ENCODE data around the gene NT5C1A.
A peak's percentile ranks its signal among the peaks of the same experiment; 100 is the strongest.

NT5C1A gene

DNA sequence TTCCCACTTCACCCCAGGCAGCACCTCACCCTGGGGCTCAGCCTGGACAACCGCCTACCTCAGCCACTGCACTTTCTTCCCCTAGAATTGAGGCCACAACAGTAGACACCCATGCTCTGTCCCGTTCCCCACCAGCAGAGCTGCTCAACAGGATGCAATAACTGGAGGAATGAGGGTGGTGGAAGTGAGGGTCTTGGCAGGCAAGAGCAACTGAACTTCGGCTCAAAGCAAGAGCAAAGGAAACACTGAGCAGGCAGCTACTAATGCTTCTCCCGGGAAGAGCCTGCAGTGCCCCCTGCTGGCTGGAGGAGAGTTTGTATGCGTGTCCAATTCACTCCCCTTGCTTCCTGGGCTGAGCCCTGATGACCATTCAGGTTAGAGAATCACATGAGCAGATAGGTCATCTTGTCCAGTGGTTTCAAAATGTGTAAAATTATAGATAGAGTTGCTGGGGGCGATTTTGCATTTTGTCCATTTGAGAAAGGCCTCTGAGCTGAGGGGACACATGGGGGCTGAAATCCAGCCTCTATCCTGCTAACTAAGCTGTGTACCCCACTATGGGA, 13.9 kb downstream of the NT5C1A start:
- peak; percentile 81 for DNase-seq (ENCODE audit: extremely low spot score)
- CTCF ChIA-PET, result interaction anchor here (0.5 to 5.0 kb wide), 24 partner anchors 9 to 503 kb away, joined by 3 to 79 read pairs (median 4); partner anchors contain the start of genes HPCAL4 and NT5C1A
- POLR2A ChIA-PET, result interaction anchor here (0.9 to 4.0 kb wide), 4 partner anchors 9 to 52 kb away, joined by 3 to 34 read pairs (median 4); partner anchors contain the start of gene NT5C1A
- TF ChIP-seq ARNT (IDR thresholded peaks at IDR 0.05) (no peak), LEF1 (IDR thresholded peaks at IDR 0.05; ENCODE audit: borderline replicate concordance) (no peak)

DNA sequence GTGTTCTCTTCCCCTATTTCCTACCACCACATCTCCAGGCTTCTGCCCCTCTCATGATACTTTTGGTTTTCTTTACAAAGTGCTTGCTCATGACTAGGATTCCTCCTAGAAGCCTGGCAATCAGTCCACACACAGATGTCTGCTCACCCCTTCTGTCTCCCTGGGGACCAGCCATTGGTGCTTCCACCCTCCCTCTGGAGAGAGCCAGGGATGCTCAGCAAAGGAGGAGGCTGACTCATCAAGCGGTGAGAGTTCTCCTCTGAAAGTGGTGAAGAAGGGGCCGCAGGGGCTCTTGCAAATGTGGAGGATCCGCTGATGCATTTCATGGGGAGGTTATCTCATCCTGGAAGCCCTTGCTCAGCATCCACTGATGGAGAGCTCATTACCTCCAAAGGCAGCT, 14.5 kb downstream of the NT5C1A start:
- ChIA-PET POLR2A (interaction anchor here (0.9 to 4.0 kb wide), 3 partner anchors 9 to 51 kb away, joined by 3 to 34 read pairs (median 4); partner anchors contain the start of gene NT5C1A), CTCF (interaction anchor here (0.5 to 5.0 kb wide), 22 partner anchors 9 to 502 kb away, joined by 3 to 79 read pairs (median 4); partner anchors contain the start of genes HPCAL4 and NT5C1A)
- DNase-seq (ENCODE audit: extremely low spot score), result no peak
- TF ChIP-seq, protein P1, sequence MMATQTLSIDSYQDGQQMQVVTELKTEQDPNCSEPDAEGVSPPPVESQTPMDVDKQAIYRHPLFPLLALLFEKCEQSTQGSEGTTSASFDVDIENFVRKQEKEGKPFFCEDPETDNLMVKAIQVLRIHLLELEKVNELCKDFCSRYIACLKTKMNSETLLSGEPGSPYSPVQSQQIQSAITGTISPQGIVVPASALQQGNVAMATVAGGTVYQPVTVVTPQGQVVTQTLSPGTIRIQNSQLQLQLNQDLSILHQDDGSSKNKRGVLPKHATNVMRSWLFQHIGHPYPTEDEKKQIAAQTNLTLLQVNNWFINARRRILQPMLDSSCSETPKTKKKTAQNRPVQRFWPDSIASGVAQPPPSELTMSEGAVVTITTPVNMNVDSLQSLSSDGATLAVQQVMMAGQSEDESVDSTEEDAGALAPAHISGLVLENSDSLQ (IDR thresholded peaks at IDR 0.05), result no peak
- TF ChIP-seq ELF4 (IDR thresholded peaks at IDR 0.05) (no peak), SP1 (IDR thresholded peaks at IDR 0.05) (no peak), HDGF (IDR thresholded peaks at IDR 0.05; ENCODE audit: borderline replicate concordance) (no peak), SUZ12 (IDR thresholded peaks at IDR 0.05) (no peak), FOXA1 (IDR thresholded peaks at IDR 0.05) (no peak), L3MBTL2 (conservative IDR thresholded peaks at IDR 0.05) (no peak), FOXK2 (IDR thresholded peaks at IDR 0.05) (no peak), ZNF384 (IDR thresholded peaks at IDR 0.05) (no peak), NFRKB (IDR thresholded peaks at IDR 0.05) (no peak), BHLHE40 (IDR thresholded peaks at IDR 0.05; ENCODE audit: borderline replicate concordance) (no peak), CTBP1 (IDR thresholded peaks at IDR 0.05; ENCODE audit: borderline replicate concordance) (no peak), LEF1 (IDR thresholded peaks at IDR 0.05; ENCODE audit: borderline replicate concordance) (no peak), ARNT (IDR thresholded peaks at IDR 0.05) (no peak), TARDBP (IDR thresholded peaks at IDR 0.05) (no peak), FOXM1 (IDR thresholded peaks at IDR 0.05; ENCODE audit: borderline replicate concordance) (no peak)

DNA sequence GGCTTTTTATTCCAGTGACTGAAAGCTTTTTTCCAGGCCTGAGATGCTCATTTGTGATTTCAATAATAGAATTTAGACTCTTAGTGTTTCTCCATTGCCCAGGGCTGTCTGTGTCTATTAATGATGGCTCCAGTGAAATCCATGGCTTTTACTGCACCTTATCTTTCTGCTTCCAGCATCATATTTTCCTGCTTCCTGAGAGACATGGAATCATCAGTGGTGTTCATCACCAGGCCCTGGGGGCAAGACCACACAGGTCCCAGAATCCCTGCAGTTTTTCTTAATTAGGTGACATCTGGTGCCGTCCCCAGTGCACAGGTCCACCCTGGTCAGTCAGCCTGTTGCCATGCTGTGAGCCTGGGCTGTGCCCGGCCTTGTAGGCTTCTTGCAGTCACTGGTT, 15.5 kb downstream of the NT5C1A start:
- CTCF ChIA-PET, result interaction anchor here (0.6 to 5.0 kb wide), 2 partner anchors 15 to 368 kb away, joined by 3 to 79 read pairs; partner anchors contain the start of gene NT5C1A

DNA sequence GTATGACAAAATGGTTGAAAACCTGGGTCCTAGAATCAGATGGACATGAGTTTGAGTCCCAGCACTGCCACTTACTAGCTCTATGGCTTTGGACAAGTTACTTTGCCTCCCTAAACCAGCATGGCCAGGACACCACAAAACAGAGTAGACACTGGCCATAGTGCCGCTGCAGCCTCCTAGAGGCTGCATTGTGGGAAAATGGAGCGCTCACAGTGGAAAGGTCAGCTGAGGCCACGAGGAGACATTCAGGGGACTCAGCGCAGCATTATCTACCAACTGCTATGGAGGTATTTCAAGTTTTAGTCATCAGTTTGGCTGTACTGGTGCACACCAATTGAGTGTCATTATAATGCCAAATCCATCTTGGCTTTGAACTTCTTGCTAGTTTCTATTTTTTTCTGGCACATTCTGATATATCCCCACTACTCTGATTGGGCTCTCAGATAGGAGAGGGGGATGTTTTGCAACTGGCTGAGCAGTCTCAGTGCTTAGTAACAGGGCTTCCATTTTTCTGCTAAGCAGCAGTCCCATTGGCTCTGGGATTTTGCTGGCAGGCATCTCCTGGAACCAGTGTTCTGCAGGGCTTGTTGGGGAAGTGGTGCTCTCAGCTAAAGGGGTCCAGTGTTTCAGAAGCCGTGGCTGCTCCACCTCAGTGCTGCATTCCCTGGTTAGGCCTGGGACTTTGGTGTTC, 16.2 kb downstream of the NT5C1A start:
- ChIA-PET CTCF (interaction anchor here (0.9 kb wide), 1 partner anchor 50 kb away, joined by 5 read pairs; no protein-coding TSS in a partner anchor), POLR2A (no interaction called here)
- no peak for DNase-seq (ENCODE audit: extremely low spot score)
- TF ChIP-seq ELF4 (IDR thresholded peaks at IDR 0.05) (no peak), BHLHE40 (IDR thresholded peaks at IDR 0.05; ENCODE audit: borderline replicate concordance) (no peak), NFRKB (IDR thresholded peaks at IDR 0.05) (no peak), CTBP1 (IDR thresholded peaks at IDR 0.05; ENCODE audit: borderline replicate concordance) (no peak), SUZ12 (IDR thresholded peaks at IDR 0.05) (no peak), FOXA1 (IDR thresholded peaks at IDR 0.05) (no peak), SP1 (IDR thresholded peaks at IDR 0.05) (no peak), ARNT (IDR thresholded peaks at IDR 0.05) (no peak), FOXK2 (IDR thresholded peaks at IDR 0.05) (no peak), HDGF (IDR thresholded peaks at IDR 0.05; ENCODE audit: borderline replicate concordance) (no peak), L3MBTL2 (conservative IDR thresholded peaks at IDR 0.05) (no peak), LEF1 (IDR thresholded peaks at IDR 0.05; ENCODE audit: borderline replicate concordance) (no peak), ZNF384 (IDR thresholded peaks at IDR 0.05) (no peak)
- TF ChIP-seq, protein P1 (IDR thresholded peaks at IDR 0.05), result no peak

More for the DNA sequence above, 15.5 kb downstream of the NT5C1A start:
- POLR2A ChIA-PET, result no interaction called here
- DNase-seq (ENCODE audit: extremely low spot score), result no peak
- no peak for TF ChIP-seq LEF1 (IDR thresholded peaks at IDR 0.05; ENCODE audit: borderline replicate concordance)
- TF ChIP-seq ELF4 (IDR thresholded peaks at IDR 0.05), result no peak
- TF ChIP-seq L3MBTL2 (conservative IDR thresholded peaks at IDR 0.05), result no peak
- TF ChIP-seq, protein P1 (IDR thresholded peaks at IDR 0.05), result no peak
- no peak for TF ChIP-seq BHLHE40 (IDR thresholded peaks at IDR 0.05; ENCODE audit: borderline replicate concordance)
- no peak for TF ChIP-seq TARDBP (IDR thresholded peaks at IDR 0.05)
- no peak for TF ChIP-seq FOXA1 (IDR thresholded peaks at IDR 0.05)
- TF ChIP-seq ZNF384 (IDR thresholded peaks at IDR 0.05), result no peak
- TF ChIP-seq FOXM1 (IDR thresholded peaks at IDR 0.05; ENCODE audit: borderline replicate concordance), result no peak
- TF ChIP-seq ARNT (IDR thresholded peaks at IDR 0.05), result no peak
- TF ChIP-seq FOXK2 (IDR thresholded peaks at IDR 0.05), result no peak
- TF ChIP-seq SUZ12 (IDR thresholded peaks at IDR 0.05), result no peak
- TF ChIP-seq SP1 (IDR thresholded peaks at IDR 0.05), result no peak
- no peak for TF ChIP-seq HDGF (IDR thresholded peaks at IDR 0.05; ENCODE audit: borderline replicate concordance)
- no peak for TF ChIP-seq NFRKB (IDR thresholded peaks at IDR 0.05)
- no peak for TF ChIP-seq CTBP1 (IDR thresholded peaks at IDR 0.05; ENCODE audit: borderline replicate concordance)

DNA sequence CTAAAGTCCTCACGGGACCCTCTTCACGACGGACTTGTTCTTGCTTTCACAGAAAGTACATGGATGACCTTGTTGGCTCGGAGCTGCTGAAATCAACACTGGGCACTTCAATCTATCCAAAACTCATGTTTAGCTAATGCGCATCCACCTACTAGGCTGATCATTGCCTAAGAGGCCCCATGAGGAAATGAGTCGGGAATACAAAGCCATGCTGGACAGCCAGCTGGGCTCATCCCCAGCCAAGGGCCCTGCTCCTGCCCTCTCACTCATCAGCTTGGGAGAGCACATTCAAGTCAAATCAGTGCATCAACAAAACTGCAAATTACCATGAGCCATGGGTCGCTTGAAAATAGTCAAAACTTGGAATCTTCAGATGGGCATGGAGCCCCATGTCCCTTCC, 17.6 kb downstream of the NT5C1A start:
- ChIA-PET POLR2A (no interaction called here), CTCF (interaction anchor here (0.7 to 1.9 kb wide), 5 partner anchors 15 to 1433 kb away, joined by 3 to 22 read pairs (median 4); partner anchors contain the start of gene HEYL)
- DNase-seq (ENCODE audit: extremely low spot score), result no peak
- TF ChIP-seq HDGF (IDR thresholded peaks at IDR 0.05; ENCODE audit: borderline replicate concordance) (no peak), ZNF384 (IDR thresholded peaks at IDR 0.05) (no peak), SP1 (IDR thresholded peaks at IDR 0.05) (no peak), ARNT (IDR thresholded peaks at IDR 0.05) (no peak), LEF1 (IDR thresholded peaks at IDR 0.05; ENCODE audit: borderline replicate concordance) (no peak), FOXM1 (IDR thresholded peaks at IDR 0.05; ENCODE audit: borderline replicate concordance) (no peak), FOXK2 (IDR thresholded peaks at IDR 0.05) (no peak), CTBP1 (IDR thresholded peaks at IDR 0.05; ENCODE audit: borderline replicate concordance) (no peak), FOXA1 (IDR thresholded peaks at IDR 0.05) (no peak), ELF4 (IDR thresholded peaks at IDR 0.05) (no peak), TARDBP (IDR thresholded peaks at IDR 0.05) (no peak), SUZ12 (IDR thresholded peaks at IDR 0.05) (no peak), BHLHE40 (IDR thresholded peaks at IDR 0.05; ENCODE audit: borderline replicate concordance) (no peak), NFRKB (IDR thresholded peaks at IDR 0.05) (no peak), L3MBTL2 (conservative IDR thresholded peaks at IDR 0.05) (no peak)
- TF ChIP-seq, protein P1 (IDR thresholded peaks at IDR 0.05), result no peak
